Heart left ventricle (tissue), 16 donors: ENCODE data around the gene HOXD9. TPM values are rescaled to one million over a fixed set of nuclear protein-coding genes. Genes with fewer than 3 reads are reported as not detected.
A peak's percentile ranks its signal among the peaks of the same experiment; 100 is the strongest.

Source experiments
- ATAC-seq, 4 donors: fragments of 200-7000 bp; cut with Tn5 transposase; one replicate each; pipeline ENCODE4 v1.9.1; 2020 to 2022; ENCODE audit warnings: moderate library complexity in 4 of 4, mild to moderate bottlenecking in 3 of 4, moderate number of reproducible peaks in 1 of 4
- DNase-seq, 5 donors: peaks; one replicate each; pipeline ENCODE4 v3.0.0-alpha.2; 2020
- H3K27ac ChIP-seq, 12 donors: fragments of 200-600 bp; sonication (generic) in 4 of 12; one replicate each; pipeline versions ENCODE4 v1.5.0 to v1.8.0; 2016 to 2022; ENCODE audit warnings: mild to moderate bottlenecking in 2 of 12
- H3K27me3 ChIP-seq, 9 donors: fragments of 200-600 bp; sonication (generic) in 2 of 9; one replicate each; pipeline versions ENCODE4 v1.5.1 to v1.8.0; 2016 to 2022; ENCODE audit warnings: mild to moderate bottlenecking in 3 of 9
- H3K36me3 ChIP-seq, 9 donors: fragments of 200-600 bp; sonication (generic) in 2 of 9; one replicate each; pipeline versions ENCODE4 v1.5.0 to v1.8.0; 2018 to 2022; ENCODE audit warnings: mild to moderate bottlenecking in 2 of 9
- H3K4me1 ChIP-seq, 12 donors: fragments of 200-600 bp; sonication (generic) in 4 of 12; one replicate each; pipeline versions ENCODE4 v1.5.0 to v1.8.0; 2016 to 2022; ENCODE audit warnings: mild to moderate bottlenecking in 3 of 12
- H3K4me3 ChIP-seq, 12 donors: fragments of 200-600 bp; sonication (generic) in 4 of 12; one replicate each; pipeline versions ENCODE4 v1.5.0 to v1.8.0; 2017 to 2022; ENCODE audit warnings: mild to moderate bottlenecking in 9 of 12, moderate library complexity in 4 of 12
- H3K9me3 ChIP-seq, 12 donors: fragments of 200-600 bp; sonication (generic) in 4 of 12; one replicate each; pipeline versions ENCODE4 v1.5.0 to v1.8.0; 2016 to 2022; ENCODE audit warnings: mild to moderate bottlenecking in 1 of 12
- POLR2A ChIP-seq, 2 donors: fragments of 450-650 bp; IDR thresholded peaks; one replicate each; pipeline ENCODE4 v1.6.1; 2017; ENCODE audit warnings: antibody characterized with exemption in 2 of 2, mild to moderate bottlenecking in 2 of 2, moderate library complexity in 2 of 2
- WGBS, 4 donors: extraction: QIAGEN DNeasy Blood & Tissue Kit in 2 of 4; methylation state at CpG; one replicate each; pipeline versions ENCODE4 v1.1.5 to v1.1.7; 2013 to 2018; 5-methylcytosine and 5-hydroxymethylcytosine counted together
- intact Hi-C, 10 donors: fragments of 100-400 bp; cut with DNase I; formaldehyde crosslinking; loops; one replicate each; pipeline versions ENCODE4 v1.11.1 to v1.14.2; 2022
- polyA plus RNA-seq, 2 donors: library from polyadenylated mRNA; stranded (reverse); fragments of 200-250 nt; gene quantifications; one replicate each; pipeline ENCODE4 v1.2.3, GENCODE V29; 2013
- total RNA-seq, 9 donors: library from RNA; depleted of rRNA in 2 of 9; stranded (reverse); fragments of >200 nt in 2 of 9; fragmentation: NEBNext Ultra II Directional in 3 of 9; extraction: Animal tissue kit (Norgen Biotek cat#: 25700) in 3 of 9; gene quantifications; one replicate each; pipeline versions ENCODE4 v1.1.0 to v1.2.4, GENCODE V29; 2016 to 2023
- TF ChIP-seq, protein P1 (sequence below), 12 donors: fragments of 200-600 bp; sonication (generic) in 4 of 12; IDR thresholded peaks; one replicate each; pipeline versions ENCODE4 v1.5.0 to v1.8.0; 2018 to 2022; ENCODE audit warnings: antibody characterized with exemption in 12 of 12, mild to moderate bottlenecking in 5 of 12
- donor health status: ischemic (EF 13 %, LVEDD 7.1; RV severe dilation, severe dysfunction).
- donor health status: healthy with polysubstance abuse.
- donor health status: DM: no; HTN: yes; CAD: no.
- donor health status: DM: no; HTN: no; CAD: no.
- donor health status: ischemic (EF 25% LVEDD 6.9; RV normal size, moderate dysfunction).
- donor health status: ischemic (EF 25% LVEDD 5.7; RV mildly dilated, moderate dysfunction).
- donor health status: healthy.
- donor health status: DM: yes; HTN: yes; CAD: no.
- donor health status: ischemic (EF 35%, LVEDD 5.7; RV mildly dilated, moderate dysfunction).
- donor health status: nonischemic (EF 11% LVEDD 7.7; RV severe dilation, severe dysfunction).
- donor health status: DM: yes; HTN: yes; CAD: no.
- donor health status: PGD.
- donor health status: ischemic (EF 29% LVEDD 5.4; RV normal size, mild dysfunction).
- donor health status: nonischemic (EF 23%, LVEDD 6.1; RV moderate dilation, normal function).

Gene HOXD9
- total and polyA plus RNA-seq, 11 donors: 0.23 to 0.43 (median 0.40) TPM; not detected in 8

DNA sequence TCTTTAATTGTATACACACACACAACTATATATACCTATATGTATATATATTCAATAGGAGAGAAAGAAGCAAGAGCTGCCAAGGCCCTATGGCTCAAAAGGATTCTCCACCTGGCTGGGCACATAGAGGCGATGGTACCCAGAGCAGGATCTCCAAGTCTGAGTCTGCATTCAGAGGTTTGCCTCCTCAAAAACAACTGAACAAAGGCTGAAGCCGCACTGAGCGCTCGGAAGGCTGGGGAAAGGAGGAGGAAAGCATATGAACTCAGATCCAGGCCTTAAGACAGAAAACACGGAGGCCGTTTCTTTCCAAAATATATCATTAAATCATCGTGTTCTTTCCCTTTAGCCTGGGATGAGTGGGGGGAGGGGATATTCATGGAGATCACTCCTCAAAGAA lies 19.3 kb upstream of the HOXD9 start:
- no peak for DNase-seq
- 17 to 26% (median 22%) methylated on average over 7 of the region's 7 CpGs for WGBS, 4 donors
- intact Hi-C loops: no loop called here
- H3K4me3 ChIP-seq: peak overlapping the region in 1 of 12 donors; percentile 7
- peaks cover 0 to 49% (median 9%) of the 10 kb centered on the region in 12 donors for H3K4me1 ChIP-seq
- H3K27ac ChIP-seq: peak overlapping the region in 1 of 12 donors; percentile 90
- ATAC-seq: no peak
- peaks cover 89 to 99% (median 96%) of the 10 kb centered on the region in 9 donors for H3K27me3 ChIP-seq
- TF ChIP-seq POLR2A (IDR thresholded peaks at IDR 0.05): no peak
- TF ChIP-seq, protein P1, sequence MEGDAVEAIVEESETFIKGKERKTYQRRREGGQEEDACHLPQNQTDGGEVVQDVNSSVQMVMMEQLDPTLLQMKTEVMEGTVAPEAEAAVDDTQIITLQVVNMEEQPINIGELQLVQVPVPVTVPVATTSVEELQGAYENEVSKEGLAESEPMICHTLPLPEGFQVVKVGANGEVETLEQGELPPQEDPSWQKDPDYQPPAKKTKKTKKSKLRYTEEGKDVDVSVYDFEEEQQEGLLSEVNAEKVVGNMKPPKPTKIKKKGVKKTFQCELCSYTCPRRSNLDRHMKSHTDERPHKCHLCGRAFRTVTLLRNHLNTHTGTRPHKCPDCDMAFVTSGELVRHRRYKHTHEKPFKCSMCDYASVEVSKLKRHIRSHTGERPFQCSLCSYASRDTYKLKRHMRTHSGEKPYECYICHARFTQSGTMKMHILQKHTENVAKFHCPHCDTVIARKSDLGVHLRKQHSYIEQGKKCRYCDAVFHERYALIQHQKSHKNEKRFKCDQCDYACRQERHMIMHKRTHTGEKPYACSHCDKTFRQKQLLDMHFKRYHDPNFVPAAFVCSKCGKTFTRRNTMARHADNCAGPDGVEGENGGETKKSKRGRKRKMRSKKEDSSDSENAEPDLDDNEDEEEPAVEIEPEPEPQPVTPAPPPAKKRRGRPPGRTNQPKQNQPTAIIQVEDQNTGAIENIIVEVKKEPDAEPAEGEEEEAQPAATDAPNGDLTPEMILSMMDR (IDR thresholded peaks at IDR 0.05): no peak
- no peaks in the 10 kb centered on the region for H3K9me3 ChIP-seq
- no peaks in the 10 kb centered on the region for H3K36me3 ChIP-seq

- no peak for ATAC-seq
- DNase-seq: peak in 1 of 5 donors; percentile 3
- peak overlapping the region in 1 of 12 donors; percentile 90 for H3K27ac ChIP-seq
- no peaks in the 10 kb centered on the region for H3K36me3 ChIP-seq
- WGBS, 4 donors: 3 to 7% (median 5%) methylated on average over 17 of the region's 17 CpGs
- intact Hi-C loops: no loop called here
- peaks cover 0 to 50% (median 9%) of the 10 kb centered on the region in 12 donors for H3K4me1 ChIP-seq
- TF ChIP-seq, protein P1 (IDR thresholded peaks at IDR 0.05): no peak
- TF ChIP-seq POLR2A (IDR thresholded peaks at IDR 0.05): no peak
- H3K9me3 ChIP-seq: no peaks in the 10 kb centered on the region
- peak overlapping the region in 2 of 12 donors; percentile 4 to 5 for H3K4me3 ChIP-seq
- H3K27me3 ChIP-seq: peaks cover 88 to 99% (median 96%) of the 10 kb centered on the region in 9 donors
Measured at GRCh38 chr2:176103742-176104315, 18.7 kb upstream of the HOXD9 start.

- peak overlapping the region in 2 of 12 donors; percentile 4 to 11 for H3K4me3 ChIP-seq
- intact Hi-C loops: no loop called here
- peaks cover 0 to 55% (median 10%) of the 10 kb centered on the region in 12 donors for H3K4me1 ChIP-seq
- peaks cover 87 to 99% (median 96%) of the 10 kb centered on the region in 9 donors for H3K27me3 ChIP-seq
- H3K9me3 ChIP-seq: no peaks in the 10 kb centered on the region
- DNase-seq (peak in 1 of 5 donors; percentile 15), ATAC-seq (no peak)
- WGBS, 4 donors: 2 to 4% (median 2%) methylated on average over 50 to 56 of the region's 56 CpGs
- H3K36me3 ChIP-seq: no peaks in the 10 kb centered on the region
- peak overlapping the region in 1 of 12 donors; percentile 90 for H3K27ac ChIP-seq
- no peak for TF ChIP-seq POLR2A (IDR thresholded peaks at IDR 0.05)
- TF ChIP-seq, protein P1 (IDR thresholded peaks at IDR 0.05): no peak
Measured at GRCh38 chr2:176104316-176105077, 18.0 kb upstream of the HOXD9 start.

- no peaks in the 10 kb centered on the region for H3K9me3 ChIP-seq
- no peaks in the 10 kb centered on the region for H3K36me3 ChIP-seq
- intact Hi-C loops: no loop called here
- TF ChIP-seq, protein P1 (IDR thresholded peaks at IDR 0.05): no peak
- DNase-seq (peak in 1 of 5 donors; percentile 7), ATAC-seq (no peak)
- peaks cover 0 to 48% (median 10%) of the 10 kb centered on the region in 12 donors for H3K4me1 ChIP-seq
- peak overlapping the region in 1 of 12 donors; percentile 11 for H3K4me3 ChIP-seq
- whole genome bisulfite sequencing, 4 donors: 4 to 7% (median 5%) methylated on average over 24 to 25 of the region's 25 CpGs
- H3K27ac ChIP-seq: peak overlapping the region in 1 of 12 donors; percentile 90
- H3K27me3 ChIP-seq: peaks cover 88 to 99% (median 96%) of the 10 kb centered on the region in 9 donors
Measured at GRCh38 chr2:176105078-176105729, 17.3 kb upstream of the HOXD9 start.
